ENCODE results near the gene PTPRG.

Gene PTPRG

GRCh38 chr3:61808999-61809398 is 247.6 kb downstream of the PTPRG start:
- no peak for TF ChIP-seq CTCF (IDR thresholded peaks at IDR 0.05; ENCODE audit: low read depth, low read length, missing control alignments)
- no peak overlapping the region for H3K4me3 ChIP-seq (replicated peaks; ENCODE audit: low read depth, low read length)
- DNase-seq (ENCODE audit: extremely low read depth, low read depth): no peak

DNA sequence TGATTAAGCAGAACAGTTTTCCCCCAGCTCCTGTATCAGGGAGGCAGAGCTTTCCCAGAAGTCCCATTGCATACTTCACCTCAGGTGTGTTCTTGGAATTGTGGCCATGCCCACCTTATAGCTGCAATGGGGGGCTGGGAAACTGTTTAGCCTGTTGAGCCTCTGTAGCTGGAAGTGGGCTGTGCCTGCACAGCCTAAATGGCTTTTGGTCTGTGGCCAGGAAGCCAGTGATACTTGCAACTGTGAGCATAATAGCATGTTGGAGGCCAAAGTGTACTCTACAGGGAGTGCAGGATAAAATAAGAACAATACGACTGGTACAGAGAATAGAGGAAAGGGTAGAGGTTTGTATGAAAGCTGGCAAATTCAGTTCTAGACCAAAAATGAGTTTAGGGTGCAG is 248.5 kb downstream of the PTPRG start:
- no peak for DNase-seq (ENCODE audit: extremely low read depth, low read depth)
- H3K4me3 ChIP-seq (replicated peaks; ENCODE audit: low read depth, low read length): no peak overlapping the region
- no peak for TF ChIP-seq CTCF (IDR thresholded peaks at IDR 0.05; ENCODE audit: low read depth, low read length, missing control alignments)

DNA sequence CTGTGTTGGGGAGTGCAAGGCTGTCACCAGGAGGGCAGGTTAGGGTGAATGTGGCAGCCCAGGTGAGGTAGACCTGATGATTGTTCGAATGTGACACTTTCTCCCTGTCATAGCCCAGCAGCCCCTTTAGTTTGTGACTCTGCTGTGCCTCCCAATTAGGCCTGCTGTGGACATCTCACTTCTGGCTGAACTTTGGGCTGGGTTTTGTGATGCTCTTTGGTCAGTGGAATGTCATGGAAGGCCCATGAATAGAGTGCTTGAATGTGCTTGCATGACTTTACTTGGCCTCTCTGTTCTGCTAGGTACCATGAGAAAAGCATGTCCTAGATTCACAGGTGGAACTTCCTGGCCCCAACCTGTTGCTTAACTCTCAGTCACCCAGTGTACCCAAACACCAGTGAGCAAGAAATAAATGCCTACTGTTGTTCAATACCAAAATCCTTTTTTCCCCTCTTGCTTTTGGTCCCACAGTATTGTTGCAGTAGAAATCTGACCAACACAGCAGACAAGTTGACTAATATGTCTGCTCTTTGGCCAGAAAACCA is 249.7 kb downstream of the PTPRG start:
- no peak for TF ChIP-seq CTCF (IDR thresholded peaks at IDR 0.05; ENCODE audit: low read depth, low read length, missing control alignments)
- H3K4me3 ChIP-seq (replicated peaks; ENCODE audit: low read depth, low read length): no peak overlapping the region
- no peak for DNase-seq (ENCODE audit: extremely low read depth, low read depth)

- no peak overlapping the region for H3K4me3 ChIP-seq (replicated peaks; ENCODE audit: low read depth, low read length)
- no peak for DNase-seq (ENCODE audit: extremely low read depth, low read depth)
- no peak for TF ChIP-seq CTCF (IDR thresholded peaks at IDR 0.05; ENCODE audit: low read depth, low read length, missing control alignments)
Measured at GRCh38 chr3:61811652-61812051, 250.3 kb downstream of the PTPRG start.

DNA sequence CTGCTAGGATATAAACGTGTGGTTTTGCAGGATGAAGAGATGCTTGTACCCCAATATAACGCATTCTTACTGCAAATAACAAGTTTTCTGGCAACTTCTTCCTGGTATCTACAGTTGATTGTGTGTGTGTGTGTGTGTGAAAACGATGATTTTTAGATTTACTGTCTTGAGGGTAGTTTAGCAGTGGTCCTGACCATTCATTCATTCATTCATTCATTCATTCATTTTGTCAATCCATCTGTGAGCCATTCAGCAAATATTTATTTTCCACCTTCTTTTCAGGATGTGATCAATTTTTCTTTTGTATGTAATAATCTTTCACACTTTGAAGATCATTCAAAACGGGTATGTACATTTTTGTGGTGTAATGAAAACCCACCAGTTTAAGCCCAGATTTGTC is 250.7 kb downstream of the PTPRG start:
- DNase-seq (ENCODE audit: extremely low read depth, low read depth): no peak
- no peak overlapping the region for H3K4me3 ChIP-seq (replicated peaks; ENCODE audit: low read depth, low read length)
- no peak for TF ChIP-seq CTCF (IDR thresholded peaks at IDR 0.05; ENCODE audit: low read depth, low read length, missing control alignments)

- TF ChIP-seq CTCF (IDR thresholded peaks at IDR 0.05; ENCODE audit: low read depth, low read length, missing control alignments): no peak
- no peak for DNase-seq (ENCODE audit: extremely low read depth, low read depth)
Measured at GRCh38 chr3:61812517-61812916, 251.1 kb downstream of the PTPRG start.

GRCh38 chr3:61813636-61814035 is 252.3 kb downstream of the PTPRG start:
- H3K4me3 ChIP-seq (replicated peaks; ENCODE audit: low read depth, low read length): no peak overlapping the region
- no peak for TF ChIP-seq CTCF (IDR thresholded peaks at IDR 0.05; ENCODE audit: low read depth, low read length, missing control alignments)
- DNase-seq (ENCODE audit: extremely low read depth, low read depth): no peak

More at GRCh38 chr3:61812517-61812916, 251.1 kb downstream of the PTPRG start:
- H3K4me3 ChIP-seq (replicated peaks; ENCODE audit: low read depth, low read length): no peak overlapping the region
